Gastrocnemius medialis (tissue), 4 donors: Measurements from ENCODE around the gene GRAP2. TPM values are rescaled to one million over a fixed set of nuclear protein-coding genes. Genes with fewer than 3 reads are reported as not detected.
"Not testable (repeated sequence)": the region's sequence is repeated elsewhere in the genome, so short reads cannot be mapped to it uniquely, and the experiment has no call there.

Experiments used
- ATAC-seq, 2 donors: fragments of 150-250 bp; one replicate each; pipeline ENCODE4 v1.9.1; 2016
- DNase-seq, 2 donors: peaks; one replicate each; pipeline ENCODE4 v3.0.0-alpha.2; 2019
- H3K27ac ChIP-seq, 4 donors: fragments of 200-600 bp; sonication (generic); 1 replicate in 1 of 4; 2 replicates in 3 of 4; pipeline ENCODE4 v1.5.1; 2016 to 2018; ENCODE audit warnings: mild to moderate bottlenecking in 2 of 4, moderate library complexity in 1 of 4
- H3K27me3 ChIP-seq, 3 donors: fragments of 200-600 bp; sonication (generic) in 2 of 3; 1 replicate in 1 of 3; 2 replicates in 2 of 3; pipeline versions ENCODE4 v1.5.1 to v1.6.0; 2016 to 2019; ENCODE audit warnings: mild to moderate bottlenecking in 1 of 3, moderate library complexity in 1 of 3
- H3K36me3 ChIP-seq, 2 donors: fragments of 200-600 bp; sonication (generic) in 1 of 2; one replicate each; pipeline ENCODE4 v1.5.1; 2017 to 2018
- H3K4me1 ChIP-seq, 2 donors: fragments of 200-600 bp; sonication (generic) in 1 of 2; one replicate each; pipeline ENCODE4 v1.5.1; 2016 to 2017; ENCODE audit warnings: mild to moderate bottlenecking in 2 of 2
- H3K4me3 ChIP-seq, 4 donors: fragments of 200-600 bp; sonication (generic) in 3 of 4; 1 replicate in 1 of 4; 2 replicates in 3 of 4; pipeline ENCODE4 v1.5.1; 2016 to 2019; ENCODE audit warnings: mild to moderate bottlenecking in 2 of 4
- H3K9me3 ChIP-seq, 3 donors: fragments of 200-600 bp; sonication (generic) in 2 of 3; 1 replicate in 1 of 3; 2 replicates in 2 of 3; pipeline ENCODE4 v1.5.1; 2016 to 2019
- CTCF ChIP-seq, 5 experiments: fragments of 450-650 bp in 3 of 5; fragments of 200-600 bp in 2 of 5; sonication (generic) in 2 of 5; IDR thresholded peaks in 4 of 5; conservative IDR thresholded peaks in 1 of 5; 1 replicate in 4 of 5; 2 replicates in 1 of 5; pipeline ENCODE4 v1.5.1; 2016 to 2019; ENCODE audit warnings: antibody characterized with exemption in 5 of 5, mild to moderate bottlenecking in 3 of 5, moderate library complexity in 3 of 5
- POLR2A ChIP-seq, 2 donors: fragments of 450-650 bp; IDR thresholded peaks; one replicate each; pipeline ENCODE4 v1.6.1; 2017; ENCODE audit warnings: antibody characterized with exemption in 2 of 2, mild to moderate bottlenecking in 2 of 2, moderate library complexity in 2 of 2
- in situ Hi-C, 4 donors: fragments of 200-750 bp; cut with MboI; loops; one replicate each; pipeline versions ENCODE4 v1.15.0 to v1.8.0; 2017; ENCODE audit warnings: low sequenced_read_pairs in 4 of 4
- intact Hi-C: fragments of 100-400 bp; cut with DNase I; formaldehyde crosslinking; loops from one replicate; pipeline ENCODE4 v1.15.1; 2023; ENCODE audit warnings: low total_unique reads
- total RNA-seq, 4 donors: library from RNA; depleted of rRNA; stranded (reverse); fragments of >200 nt; gene quantifications; one replicate each; pipeline versions ENCODE4 v1.1.0 to v1.2.3, GENCODE V29; 2016

The GRAP2 gene
- total RNA-seq, 4 donors from 2014 or later, result 0.07 to 0.97 TPM; not detected in 2

GRCh38 chr22:39946126-39946502, 45.2 kb downstream of the GRAP2 start:
- ATAC-seq, result no peak
- in situ Hi-C loops (no loop called here), intact Hi-C loops (no loop called here)
- Histone ChIP-seq H3K27me3 (no peaks in the 10 kb centered on the region), H3K27ac (no peak overlapping the region), H3K4me1 (no peaks in the 10 kb centered on the region), H3K4me3 (no peak overlapping the region), H3K36me3 (no peaks in the 10 kb centered on the region), H3K9me3 (no peaks in the 10 kb centered on the region)
- TF ChIP-seq CTCF (IDR thresholded peaks at IDR 0.05 in 4 of 5, conservative IDR thresholded peaks at IDR 0.05 in 1 of 5) (no peak), POLR2A (IDR thresholded peaks at IDR 0.05) (no peak)
- DNase-seq, result no peak

- no peaks in the 10 kb centered on the region for H3K9me3 ChIP-seq
- no peaks in the 10 kb centered on the region for H3K27me3 ChIP-seq
- no peak for DNase-seq
- no peaks in the 10 kb centered on the region for H3K4me1 ChIP-seq
- TF ChIP-seq CTCF (IDR thresholded peaks at IDR 0.05 in 4 of 5, conservative IDR thresholded peaks at IDR 0.05 in 1 of 5), result no peak
- TF ChIP-seq POLR2A (IDR thresholded peaks at IDR 0.05), result no peak
- intact Hi-C loops (no loop called here), in situ Hi-C loops (no loop called here)
- H3K4me3 ChIP-seq, result no peak overlapping the region
- no peak overlapping the region for H3K27ac ChIP-seq
- no peaks in the 10 kb centered on the region for H3K36me3 ChIP-seq
- ATAC-seq, result no peak
Observed at GRCh38 chr22:39946503-39947219, 45.8 kb downstream of the GRAP2 start.

GRCh38 chr22:39947220-39948216, 46.6 kb downstream of the GRAP2 start:
- DNase-seq (no peak), ATAC-seq (no peak)
- H3K4me3 ChIP-seq, result no peak overlapping the region
- in situ Hi-C loops, result no loop called here
- no peak for TF ChIP-seq CTCF (IDR thresholded peaks at IDR 0.05 in 4 of 5, conservative IDR thresholded peaks at IDR 0.05 in 1 of 5)
- no peak for TF ChIP-seq POLR2A (IDR thresholded peaks at IDR 0.05)
- no peaks in the 10 kb centered on the region for H3K4me1 ChIP-seq
- H3K27ac ChIP-seq, result no peak overlapping the region
- H3K36me3 ChIP-seq, result no peaks in the 10 kb centered on the region
- intact Hi-C loops, result no loop called here
- H3K27me3 ChIP-seq, result no peaks in the 10 kb centered on the region
- no peaks in the 10 kb centered on the region for H3K9me3 ChIP-seq

GRCh38 chr22:39949964-39950737, 49.3 kb downstream of the GRAP2 start:
- no peaks in the 10 kb centered on the region for H3K27me3 ChIP-seq
- no peak for ATAC-seq
- H3K27ac ChIP-seq, result no peak overlapping the region
- intact Hi-C loops, result no loop called here
- no peaks in the 10 kb centered on the region for H3K9me3 ChIP-seq
- H3K4me3 ChIP-seq, result no peak overlapping the region
- no peak for DNase-seq
- no peaks in the 10 kb centered on the region for H3K36me3 ChIP-seq
- H3K4me1 ChIP-seq, result no peaks in the 10 kb centered on the region
- TF ChIP-seq POLR2A (IDR thresholded peaks at IDR 0.05), result no peak
- in situ Hi-C loops, result no loop called here

GRCh38 chr22:39951603-39952293, 50.9 kb downstream of the GRAP2 start:
- H3K27ac ChIP-seq, H3K36me3 ChIP-seq, H3K4me1 ChIP-seq, in situ Hi-C loops, H3K9me3 ChIP-seq, H3K27me3 ChIP-seq, intact Hi-C loops, ATAC-seq, DNase-seq, H3K4me3 ChIP-seq: not testable (repeated sequence)
